ENCODE results near the gene DNAJA3. TPM values are rescaled to one million over a fixed set of nuclear protein-coding genes. Genes with fewer than 3 reads are reported as not detected.

Gene DNAJA3
- total RNA-seq, 1 experiment from 2014 or later, result 44.0 TPM

DNA sequence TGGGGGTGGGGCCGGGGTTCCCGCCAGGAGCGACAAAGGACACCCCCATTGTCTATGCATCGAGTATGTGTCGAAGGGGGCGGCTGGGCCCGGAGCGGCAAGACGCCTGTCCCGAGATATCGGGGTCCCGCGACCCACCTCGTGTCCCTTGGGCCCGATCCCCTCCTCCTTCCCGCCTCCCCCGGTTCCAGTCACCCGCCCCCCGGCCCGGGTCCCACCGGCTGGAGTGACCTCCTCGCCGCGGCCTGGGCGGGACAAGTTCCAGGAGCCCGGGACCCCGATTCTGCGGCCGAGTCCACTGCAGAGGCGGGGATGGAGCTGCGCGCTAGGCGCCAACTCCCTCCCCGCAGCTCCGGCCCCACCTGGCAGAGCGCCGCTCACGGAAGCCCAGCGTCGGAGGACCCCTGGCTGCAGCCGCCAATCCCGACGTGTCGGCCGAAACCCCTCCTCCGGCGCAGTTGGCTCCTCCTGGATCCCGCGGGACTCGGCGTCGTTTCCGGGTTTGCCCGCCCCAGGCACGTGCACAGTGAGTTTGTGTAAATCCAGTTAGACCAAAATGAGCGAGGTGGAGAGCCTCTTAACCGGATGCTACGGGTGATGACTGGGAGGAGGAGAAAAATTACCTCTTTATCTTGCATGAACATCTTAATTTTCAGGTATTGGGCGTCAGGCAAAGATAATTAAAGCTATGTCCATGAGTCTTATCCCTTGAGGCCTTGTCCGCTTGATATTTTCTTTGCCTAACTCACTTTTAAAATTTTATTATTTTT lies 48.7 kb downstream of the DNAJA3 start, which contains the start of gene NMRAL1:
NMRAL1 (minus strand) TSS at position 434 of the 770 bp plus-strand sequence. CDS start 493 bp downstream, outside the sequence.
- DNase-seq (ENCODE audit: low read depth), result peak; percentile 88

- DNase-seq (ENCODE audit: low read depth), result peak; percentile 84
These were observed 50.5 kb downstream of the DNAJA3 start, which contains the start of gene HMOX2 for GRCh38 chr16:4475880-4476788. Gene HMOX2 (plus strand): TSS chr16:4476398. CDS start chr16:4505525, 29,127 bp downstream.

DNA sequence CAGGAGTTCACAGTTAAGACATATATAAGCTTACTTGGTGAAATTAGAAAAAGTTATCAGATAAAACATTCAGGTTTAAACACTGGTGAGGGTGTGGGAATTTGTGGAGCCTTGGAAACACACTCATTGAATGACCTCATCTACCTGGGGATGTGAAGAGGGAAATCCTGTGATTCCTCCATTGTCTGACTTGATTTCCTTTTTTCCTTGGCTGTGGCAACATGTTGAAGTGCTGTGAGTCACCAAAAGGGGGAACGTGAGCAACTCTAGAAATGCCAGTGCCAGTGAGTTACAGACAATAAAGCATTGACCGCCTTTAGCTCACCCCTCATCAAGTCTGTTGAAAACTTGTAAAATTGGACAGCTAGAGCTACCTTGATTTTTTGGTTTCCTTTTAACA lies 52.3 kb downstream of the DNAJA3 start:
- peak; percentile 34 for DNase-seq (ENCODE audit: low read depth)

DNA sequence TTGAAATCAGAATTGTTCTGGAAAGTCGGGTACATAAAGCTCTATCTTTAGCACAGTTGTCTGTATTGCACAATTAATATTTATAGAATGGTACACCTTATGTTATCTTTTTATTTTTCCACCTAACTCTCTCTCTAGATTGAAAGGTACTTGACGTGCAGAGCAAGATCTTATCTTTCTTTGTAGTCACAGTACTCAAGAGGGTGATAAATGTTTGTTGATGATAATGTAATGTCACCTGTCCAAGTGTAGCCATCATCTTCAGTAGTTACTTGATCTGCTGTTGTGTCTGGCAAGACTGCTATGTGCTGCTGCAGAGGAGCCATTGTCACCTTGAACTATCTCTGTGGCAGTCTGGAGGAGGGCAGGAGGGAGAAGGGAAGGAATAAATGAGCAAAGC lies 55.9 kb downstream of the DNAJA3 start:
- no peak for DNase-seq (ENCODE audit: low read depth)

DNA sequence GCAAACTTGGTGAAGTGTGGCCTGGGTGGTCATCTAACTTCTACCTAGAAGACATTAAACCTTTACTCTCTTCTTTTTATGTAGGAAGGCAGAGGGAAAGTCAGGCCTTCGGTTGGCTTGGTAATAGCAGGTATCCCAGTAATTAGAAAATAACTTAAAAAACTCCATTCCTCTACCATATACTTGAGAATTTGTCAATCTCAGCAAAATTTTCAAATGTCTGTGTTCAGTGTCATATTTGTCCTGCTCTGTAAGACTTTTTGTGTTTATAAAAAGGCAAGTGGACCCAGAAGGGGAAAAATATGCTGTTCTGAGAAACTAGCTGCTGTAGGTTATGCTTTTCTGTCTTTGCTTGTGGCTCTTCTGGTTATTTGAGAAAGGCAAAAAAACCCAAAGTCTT lies 56.3 kb downstream of the DNAJA3 start:
- DNase-seq (ENCODE audit: low read depth), result no peak

DNA sequence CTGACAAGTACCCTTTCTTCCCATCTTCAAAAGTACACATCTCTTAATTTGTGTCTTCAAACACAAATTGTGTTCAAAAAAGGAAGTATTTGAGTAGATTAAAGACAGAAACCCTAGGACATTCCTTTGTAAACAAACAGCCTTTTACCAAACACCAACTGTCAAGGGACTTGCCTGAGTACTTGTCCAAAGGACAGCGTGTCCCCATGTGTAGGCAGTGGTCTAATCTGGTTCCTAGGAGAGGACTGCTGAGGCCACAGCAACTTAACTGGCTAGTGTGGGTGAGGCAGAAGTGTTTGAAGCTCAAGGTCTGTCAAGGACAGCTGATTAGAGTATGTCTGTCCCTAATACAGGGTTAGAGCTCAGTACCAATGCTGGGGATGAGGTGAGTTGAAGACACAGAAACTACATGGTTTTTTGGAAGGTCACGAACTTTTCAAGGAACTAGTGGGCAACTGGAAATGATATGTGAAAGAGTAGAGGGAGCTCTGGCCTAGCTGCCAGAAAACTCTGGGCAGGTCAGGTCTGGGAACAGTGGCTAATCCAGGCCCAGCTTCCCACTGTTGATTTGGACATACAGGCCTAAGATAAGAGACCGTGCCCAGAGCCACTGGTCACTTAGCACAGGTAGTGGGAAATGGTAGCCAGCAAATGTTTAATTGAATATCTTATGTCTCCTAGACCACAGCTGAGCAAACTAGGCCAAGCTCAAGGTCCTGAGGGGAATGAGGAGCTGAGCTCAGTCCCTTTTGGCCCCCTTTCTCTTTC lies 60.6 kb downstream of the DNAJA3 start:
- no peak for DNase-seq (ENCODE audit: low read depth)

DNA sequence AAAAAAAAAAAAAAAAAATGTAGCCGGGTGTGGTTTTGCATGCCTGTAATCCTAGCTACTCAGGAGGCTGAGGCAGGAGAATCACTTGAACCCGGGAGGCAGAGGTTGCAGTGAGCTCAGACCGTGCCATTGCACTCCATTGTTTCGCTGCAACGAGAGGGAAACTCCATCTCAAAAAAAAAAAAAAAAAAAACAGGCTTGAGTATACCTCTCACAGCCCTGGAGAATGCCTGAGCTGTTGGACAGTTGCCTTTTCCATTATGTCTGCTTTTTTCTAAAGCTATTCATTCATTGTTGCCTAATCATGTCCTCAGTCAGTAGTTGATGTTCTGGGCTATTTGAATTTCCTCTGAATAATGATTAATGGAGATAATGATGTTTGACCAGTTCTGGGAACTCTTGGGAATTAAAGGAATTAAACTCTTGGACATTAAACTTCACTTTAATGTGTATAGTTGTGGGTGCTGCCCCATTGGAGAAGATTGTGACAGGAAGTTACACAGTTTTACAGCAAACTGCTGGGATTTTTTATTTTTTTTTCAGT lies 62.4 kb downstream of the DNAJA3 start:
- DNase-seq (ENCODE audit: low read depth), result no peak

- DNase-seq (ENCODE audit: low read depth), result no peak
These were observed 62.9 kb downstream of the DNAJA3 start for GRCh38 chr16:4488499-4488967.

- DNase-seq (ENCODE audit: low read depth), result peak; percentile 32
These were observed 63.4 kb downstream of the DNAJA3 start for GRCh38 chr16:4489030-4489429.

- no peak for DNase-seq (ENCODE audit: low read depth)
These were observed 66.2 kb downstream of the DNAJA3 start for GRCh38 chr16:4491898-4492297.

DNA sequence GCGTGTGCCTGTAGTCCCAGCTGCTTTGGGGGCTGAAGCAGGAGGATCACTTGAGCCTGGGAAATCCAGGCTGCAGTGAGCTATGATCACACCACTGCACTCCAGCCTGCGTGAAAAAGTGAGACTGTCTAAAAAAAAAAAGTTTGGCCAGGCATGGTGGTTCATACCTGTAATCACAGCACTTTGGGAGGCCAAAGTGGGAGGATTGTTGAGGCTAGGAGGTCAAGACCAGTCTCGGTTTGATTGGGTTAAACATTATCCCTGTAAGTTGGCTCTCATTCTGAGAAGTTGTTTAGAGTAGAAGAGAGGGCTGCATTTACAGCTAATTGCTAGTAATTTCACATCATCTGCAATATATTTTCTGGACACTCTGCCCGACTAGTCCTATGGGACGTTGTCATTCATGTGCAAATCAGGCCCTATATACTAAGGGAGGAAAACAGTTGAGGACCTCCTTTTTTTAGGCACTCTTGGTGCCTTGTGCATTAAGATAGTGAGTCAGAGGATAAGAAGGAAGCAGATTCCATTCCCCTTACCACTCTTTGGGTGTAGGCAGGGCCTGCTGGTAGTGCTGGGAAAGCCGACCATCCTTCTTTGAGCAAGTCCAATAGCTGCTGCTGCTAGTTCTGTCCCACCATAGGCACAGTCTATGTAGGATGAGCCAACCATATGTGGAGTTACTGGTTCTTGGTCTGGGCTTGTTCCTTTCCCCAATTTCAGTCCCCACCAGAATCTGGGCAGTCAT lies 69.2 kb downstream of the DNAJA3 start:
- peak; percentile 59 for DNase-seq (ENCODE audit: low read depth)

- DNase-seq (ENCODE audit: low read depth), result no peak
These were observed 70.1 kb downstream of the DNAJA3 start for GRCh38 chr16:4495766-4496165.

GRCh38 chr16:4496305-4496704 lies 70.6 kb downstream of the DNAJA3 start:
- peak; percentile 20 for DNase-seq (ENCODE audit: low read depth)

GRCh38 chr16:4498546-4499195 lies 73.0 kb downstream of the DNAJA3 start:
- DNase-seq (ENCODE audit: low read depth), result no peak

- no peak for DNase-seq (ENCODE audit: low read depth)
These were observed 73.5 kb downstream of the DNAJA3 start for GRCh38 chr16:4499196-4499555.

DNA sequence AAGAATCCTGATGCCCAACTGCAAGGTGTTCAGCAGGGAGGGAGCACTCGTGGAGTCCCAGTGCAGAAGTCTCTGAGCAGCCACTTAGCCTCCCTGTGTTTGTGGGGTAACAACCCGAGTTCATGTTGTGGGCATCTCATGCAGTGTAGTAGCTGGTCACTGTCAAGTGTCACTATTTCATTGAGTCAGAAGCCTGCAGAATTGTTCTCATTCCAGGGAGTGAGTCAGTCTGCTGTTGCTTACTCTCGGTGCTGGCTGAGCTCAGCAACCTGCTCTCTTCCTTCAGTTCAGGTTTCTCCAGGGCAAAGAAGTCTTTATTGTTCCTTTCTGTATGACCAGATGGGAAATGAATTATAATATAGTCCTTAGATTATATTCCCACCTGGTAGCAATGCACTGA lies 74.6 kb downstream of the DNAJA3 start:
- peak; percentile 59 for DNase-seq (ENCODE audit: low read depth)

- DNase-seq (ENCODE audit: low read depth), result no peak
These were observed 75.4 kb downstream of the DNAJA3 start for GRCh38 chr16:4501071-4501478.

DNA sequence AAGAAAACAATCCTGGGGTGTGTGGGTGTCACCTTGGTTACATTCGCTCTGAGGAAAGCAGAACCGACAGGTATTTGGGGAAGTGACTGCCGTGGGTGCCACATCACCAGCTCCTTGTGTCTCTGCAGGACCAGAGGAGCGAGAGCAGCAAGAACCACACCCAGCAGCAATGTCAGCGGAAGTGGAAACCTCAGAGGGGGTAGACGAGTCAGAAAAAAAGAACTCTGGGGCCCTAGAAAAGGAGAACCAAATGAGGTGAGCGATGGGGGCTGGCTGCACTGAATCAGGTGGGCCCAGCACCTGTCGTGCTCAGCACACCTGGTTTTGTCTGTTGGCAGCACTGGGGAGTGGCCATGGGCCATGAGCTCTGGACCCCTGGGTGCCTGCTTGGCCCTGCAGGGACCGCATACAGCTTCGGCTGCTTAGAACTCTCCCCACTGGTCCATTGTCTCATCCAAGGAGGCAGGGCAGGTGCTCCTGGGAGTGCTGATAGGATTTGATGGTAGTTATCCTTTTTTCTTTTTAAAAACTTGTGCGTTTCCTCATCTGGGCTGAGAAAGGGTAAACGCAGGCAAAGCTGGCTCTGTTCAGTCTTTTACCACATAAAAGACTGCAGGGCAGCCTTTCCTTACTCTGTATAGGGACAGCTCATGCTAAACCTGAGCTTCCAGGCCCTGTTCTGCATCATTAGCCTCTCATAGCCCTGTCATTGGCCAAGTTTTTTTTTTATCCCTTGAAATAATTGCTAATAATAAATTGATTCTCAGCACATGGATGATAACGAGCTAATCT lies 79.9 kb downstream of the DNAJA3 start:
- no peak for DNase-seq (ENCODE audit: low read depth)
